SK-N-SH (cell line): ENCODE measurements around the gene SRXN1. TPM values are rescaled to one million over a fixed set of nuclear protein-coding genes. Genes with fewer than 3 reads are reported as not detected.

Source experiments
- CTCF ChIA-PET: fragments of 300-600, 350-600 bp; formaldehyde crosslinking; extraction: SDS; loops from one replicate; lab custom pipeline; 2021; lab: Yijun Ruan, JAX
- POLR2A ChIA-PET: fragments of 350-600 bp; sonication (Branson Sonifier 250); formaldehyde crosslinking; extraction: SDS; loops from one replicate; lab custom pipeline; 2020; ENCODE audit warnings: antibody characterized with exemption, inconsistent platforms; lab: Yijun Ruan, JAX
- DNase-seq: peaks from one replicate; pipeline ENCODE4 v3.0.0; 2012
- H2AFZ ChIP-seq: fragments of 200-600 bp; sonication (generic); 2 replicates; pipeline ENCODE4 v1.8.1; 2016; ENCODE audit warnings: antibody characterized with exemption, mild to moderate bottlenecking, low read depth
- H3F3A ChIP-seq: fragments of 200-600 bp; sonication (generic); replicated peaks from 2 replicates; pipeline ENCODE3; 2016; ENCODE audit warnings: antibody characterized with exemption, mild to moderate bottlenecking; ENCODE audit not compliant: insufficient read depth
- H3K27ac ChIP-seq, 2 experiments: fragments of 200-500 bp in 1 of 2; fragments of 200-600 bp in 1 of 2; sonication (Bioruptor generic) in 1 of 2; sonication (generic), shearing (Covaris generic) in 1 of 2; 2 replicates each; pipeline versions ENCODE4 v1.5.1 to v1.6.1; 2014 to 2016; ENCODE audit warnings: low read depth in 2 of 2, inconsistent platforms in 1 of 2, low read length in 1 of 2, mild to moderate bottlenecking in 1 of 2, mixed read lengths in 1 of 2
- H3K27me3 ChIP-seq: fragments of 200-600 bp; sonication (generic), shearing (Covaris generic); 2 replicates; pipeline ENCODE4 v1.6.1; 2016; ENCODE audit warnings: mixed run types; ENCODE audit not compliant: insufficient read depth
- H3K36me3 ChIP-seq, 2 experiments: fragments of 200-500 bp in 1 of 2; fragments of 200-600 bp in 1 of 2; sonication (Bioruptor generic) in 1 of 2; sonication (generic) in 1 of 2; replicated peaks in 1 of 2; 2 replicates each; pipeline versions ENCODE3 to v1.5.1; 2014 to 2016; ENCODE audit warnings: low read length in 1 of 2, mild to moderate bottlenecking in 1 of 2; ENCODE audit not compliant: insufficient read depth in 2 of 2, control insufficient read depth in 1 of 2
- H3K4me1 ChIP-seq, 2 experiments: fragments of 200-500 bp in 1 of 2; fragments of 200-600 bp in 1 of 2; sonication (Bioruptor generic) in 1 of 2; sonication (generic), shearing (Covaris generic) in 1 of 2; 2 replicates each; pipeline versions ENCODE4 v1.5.1 to v1.6.1; 2014 to 2016; ENCODE audit warnings: low read depth in 1 of 2, low read length in 1 of 2, mixed run types in 1 of 2; ENCODE audit not compliant: insufficient read depth in 2 of 2, control insufficient read depth in 1 of 2
- H3K4me2 ChIP-seq: fragments of 200-600 bp; sonication (generic), shearing (Covaris generic); 2 replicates; pipeline ENCODE4 v1.6.1; 2017; ENCODE audit warnings: mixed run types
- H3K4me3 ChIP-seq, 2 experiments: fragments of 200-500 bp in 1 of 2; fragments of 200-600 bp in 1 of 2; sonication (Bioruptor generic) in 1 of 2; sonication (generic), shearing (Covaris generic) in 1 of 2; 2 replicates each; pipeline versions ENCODE4 v1.5.1 to v1.8.1; 2014 to 2016; ENCODE audit warnings: low read depth in 2 of 2, inconsistent platforms in 1 of 2, low read length in 1 of 2, mild to moderate bottlenecking in 1 of 2, mixed read lengths in 1 of 2, moderate library complexity in 1 of 2
- H3K79me2 ChIP-seq: fragments of 200-600 bp; sonication (generic); 2 replicates; pipeline ENCODE4 v1.8.1; 2017; ENCODE audit warnings: mild to moderate bottlenecking; ENCODE audit not compliant: insufficient read depth
- H3K9ac ChIP-seq: fragments of 200-600 bp; sonication (generic); 2 replicates; pipeline ENCODE4 v1.6.1; 2017; ENCODE audit warnings: mixed run types
- H3K9me2 ChIP-seq: fragments of 200-600 bp; sonication (generic); 2 replicates; pipeline ENCODE4 v1.6.1; 2017; ENCODE audit warnings: mixed run types
- H3K9me3 ChIP-seq: fragments of 200-600 bp; sonication (generic); 2 replicates; pipeline ENCODE4 v1.6.1; 2017; ENCODE audit warnings: mixed run types, mild to moderate bottlenecking, moderate library complexity
- H4K20me1 ChIP-seq: fragments of 200-600 bp; sonication (generic); 2 replicates; pipeline ENCODE4 v1.6.1; 2017; ENCODE audit warnings: mild to moderate bottlenecking, mixed run types; ENCODE audit not compliant: insufficient read depth
- CHD2 ChIP-seq: fragments of 150-350 bp; IDR thresholded peaks from 2 replicates; pipeline ENCODE4 v1.6.1; 2018; ENCODE audit warnings: low read length; ENCODE audit not compliant: partially characterized antibody
- FOXJ3 ChIP-seq: sonication (generic); formaldehyde crosslinking; IDR thresholded peaks from 2 replicates; pipeline ENCODE4 v1.5.1; 2020; ENCODE audit warnings: mild to moderate bottlenecking, missing genetic modification reagents
- GABPA ChIP-seq: IDR thresholded peaks from 2 replicates; pipeline ENCODE4 v1.4.0; 2012; ENCODE audit warnings: low read depth, mild to moderate bottlenecking
- JUND ChIP-seq: IDR thresholded peaks from 2 replicates; pipeline ENCODE4 v1.4.0; 2012
- NFIC ChIP-seq: IDR thresholded peaks from 2 replicates; pipeline ENCODE4 v1.4.0; 2012; ENCODE audit warnings: borderline replicate concordance
- NRF1 ChIP-seq: IDR thresholded peaks from 2 replicates; pipeline ENCODE4 v1.6.1; 2012; ENCODE audit warnings: low read depth, mild to moderate bottlenecking, low read length
- PBX3 ChIP-seq: IDR thresholded peaks from 2 replicates; pipeline ENCODE4; 2012
- POLR2AphosphoS5 ChIP-seq: IDR thresholded peaks from 2 replicates; pipeline ENCODE4 v1.6.1; 2012; ENCODE audit warnings: low read depth, low read length
- REST ChIP-seq: IDR thresholded peaks from 2 replicates; pipeline ENCODE4 v1.6.1; 2012; ENCODE audit warnings: mild to moderate bottlenecking, low read depth, low read length, moderate library complexity
- SMC3 ChIP-seq: IDR thresholded peaks from 2 replicates; pipeline ENCODE4 v1.6.1; 2012; ENCODE audit warnings: low read depth, low read length, improper control_type of control experiment
- TCF12 ChIP-seq: IDR thresholded peaks from 2 replicates; pipeline ENCODE4 v1.4.0; 2012
- USF2 ChIP-seq: fragments of 150-350 bp; IDR thresholded peaks from 2 replicates; pipeline ENCODE4 v1.6.1; 2017; ENCODE audit warnings: antibody characterized with exemption, low read length, low read depth, borderline replicate concordance
- WGBS: methylation state at CpG from one replicate; pipeline ENCODE4 v1.1.6; 2017; ENCODE audit warnings: low lambda C conversion rate; 5-methylcytosine and 5-hydroxymethylcytosine counted together
- polyA plus RNA-seq, 3 experiments: library from polyadenylated mRNA; depleted of rRNA; stranded (reverse); fragments of >200 nt; gene quantifications; 2 replicates each; pipeline ENCODE4 v1.2.3, GENCODE V29; 2012
- TF ChIP-seq, protein P1 (sequence below): fragments of 150-350 bp; IDR thresholded peaks from 2 replicates; pipeline ENCODE4 v1.6.1; 2016; ENCODE audit warnings: mild to moderate bottlenecking, low read depth, low read length

SRXN1 gene
- polyA plus RNA-seq, 1 of the 3 experiments (the other 2 are of a cell fraction) = 26.2 TPM

GRCh38 chr20:669573-669972 lies 16.6 kb upstream of the SRXN1 start:
- Histone ChIP-seq H3K36me3 (no peaks in the 10 kb centered on the region), H3K4me2 (no peak overlapping the region), H3K27ac (no peak overlapping the region), H3K4me1 (peaks cover 0 to 5% of the 10 kb centered on the region in 2 experiments; a peak in 1 of 4 replicates)
- POLR2A ChIA-PET = interaction anchor here (1.5 kb wide), 1 partner anchor 30 kb away, joined by 3 read pairs; no protein-coding TSS in a partner anchor
- TF ChIP-seq PBX3 = no peak
- TF ChIP-seq, all 33 proteins: peak for 0
- WGBS = 37% methylated on average over 6 of the region's 7 CpGs
- no peak for DNase-seq
- peaks cover 8% of the 10 kb centered on the region; the same call in 1 of the 2 replicates for H3K27me3 ChIP-seq
- no peak overlapping the region for H3K4me3 ChIP-seq
- H3K9ac ChIP-seq = no peak overlapping the region
- no peaks in the 10 kb centered on the region for H3K9me2 ChIP-seq
- H4K20me1 ChIP-seq = no peaks in the 10 kb centered on the region
- no peaks in the 10 kb centered on the region for H3F3A ChIP-seq
- no peaks in the 10 kb centered on the region for H3K79me2 ChIP-seq
- no peak overlapping the region for H2AFZ ChIP-seq
- H3K9me3 ChIP-seq = no peaks in the 10 kb centered on the region
- CTCF ChIA-PET = interaction anchor here (0.8 to 6.0 kb wide), 6 partner anchors 15 to 315 kb away, joined by 3 to 76 read pairs (median 12); no protein-coding TSS in a partner anchor

DNA sequence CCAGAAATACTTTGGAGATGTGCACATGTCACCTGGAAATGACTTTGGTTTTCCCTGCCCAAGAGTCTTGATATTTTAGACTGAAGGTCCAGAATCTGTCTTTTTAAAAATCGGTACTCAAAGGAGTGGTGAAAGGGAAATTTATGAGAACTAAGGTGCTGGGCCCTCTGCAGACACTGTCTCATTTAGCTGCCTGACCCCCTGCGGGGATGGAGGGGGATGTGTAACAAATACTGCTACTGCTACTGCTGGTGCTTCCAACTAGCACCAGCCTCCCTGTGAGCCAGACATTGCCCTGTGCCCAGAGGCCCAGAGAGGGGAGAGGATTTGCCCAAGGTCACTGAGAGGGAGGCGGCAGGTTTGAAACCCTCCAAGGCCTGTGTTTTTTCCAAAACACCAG lies 15.6 kb upstream of the SRXN1 start:
- no peaks in the 10 kb centered on the region for H4K20me1 ChIP-seq
- no peak overlapping the region for H2AFZ ChIP-seq
- H3K79me2 ChIP-seq = no peaks in the 10 kb centered on the region
- CTCF ChIA-PET = interaction anchor here (0.7 to 6.0 kb wide), 17 partner anchors 8 to 107 kb away, joined by 3 to 76 read pairs (median 13); partner anchors contain the start of genes SCRT2 and SRXN1
- H3K4me3 ChIP-seq = no peak overlapping the region
- peaks cover 8% of the 10 kb centered on the region; the same call in 1 of the 2 replicates for H3K27me3 ChIP-seq
- no peak overlapping the region for H3K27ac ChIP-seq
- H3K9me3 ChIP-seq = no peaks in the 10 kb centered on the region
- no peak overlapping the region for H3K9ac ChIP-seq
- TF ChIP-seq NRF1 (no peak), SMC3 (no peak), REST (no peak), POLR2AphosphoS5 (no peak), NFIC (no peak), JUND (no peak), GABPA (no peak), USF2 (no peak), CHD2 (no peak), FOXJ3 (CRISPR knock-in tag) (no peak), TCF12 (no peak)
- TF ChIP-seq, protein P1, sequence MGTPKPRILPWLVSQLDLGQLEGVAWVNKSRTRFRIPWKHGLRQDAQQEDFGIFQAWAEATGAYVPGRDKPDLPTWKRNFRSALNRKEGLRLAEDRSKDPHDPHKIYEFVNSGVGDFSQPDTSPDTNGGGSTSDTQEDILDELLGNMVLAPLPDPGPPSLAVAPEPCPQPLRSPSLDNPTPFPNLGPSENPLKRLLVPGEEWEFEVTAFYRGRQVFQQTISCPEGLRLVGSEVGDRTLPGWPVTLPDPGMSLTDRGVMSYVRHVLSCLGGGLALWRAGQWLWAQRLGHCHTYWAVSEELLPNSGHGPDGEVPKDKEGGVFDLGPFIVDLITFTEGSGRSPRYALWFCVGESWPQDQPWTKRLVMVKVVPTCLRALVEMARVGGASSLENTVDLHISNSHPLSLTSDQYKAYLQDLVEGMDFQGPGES = no peak
- TF ChIP-seq, all 33 proteins: peak for 0
- POLR2A ChIA-PET = no interaction called here
- peaks cover 0 to 5% of the 10 kb centered on the region in 2 experiments; a peak in 1 of 4 replicates for H3K4me1 ChIP-seq
- no peaks in the 10 kb centered on the region for H3K9me2 ChIP-seq
- no peaks in the 10 kb centered on the region for H3F3A ChIP-seq
- DNase-seq = no peak
- no peaks in the 10 kb centered on the region for H3K36me3 ChIP-seq
- H3K4me2 ChIP-seq = no peak overlapping the region
- whole genome bisulfite sequencing = 53% methylated on average over 3 of the region's 3 CpGs
